HepG2 (cell line): ENCODE results near the gene TAS1R1.

ENCODE experiments used
- CTCF ChIP-seq: sonication (generic); formaldehyde crosslinking; IDR thresholded peaks from 2 replicates; pipeline ENCODE4 v1.5.0; 2020; ENCODE audit warnings: mild to moderate bottlenecking, missing genetic modification reagents, moderate library complexity
- HNF4A ChIP-seq: sonication (generic); formaldehyde crosslinking; IDR thresholded peaks from 2 replicates; pipeline ENCODE4 v1.4.0; 2020; ENCODE audit warnings: missing genetic modification reagents
- NCOR1 ChIP-seq: fragments of 200-600 bp; sonication (generic); IDR thresholded peaks from 2 replicates; pipeline ENCODE4 v1.7.0; 2017; ENCODE audit warnings: antibody characterized with exemption, low read length, borderline replicate concordance
- POLR2A ChIP-seq, 2 experiments: IDR thresholded peaks; 2 replicates each; pipeline ENCODE4 v1.6.1; 2011; ENCODE audit warnings: low read depth in 2 of 2, low read length in 2 of 2, mild to moderate bottlenecking in 1 of 2, moderate library complexity in 1 of 2; ENCODE audit not compliant: insufficient read depth in 1 of 2
- PTBP1 ChIP-seq: fragments of 200-400 bp; formaldehyde crosslinking; IDR thresholded peaks from 2 replicates; pipeline ENCODE4 v1.6.1; 2018; ENCODE audit warnings: low read length, low read depth; ENCODE audit not compliant: poor library complexity, severe bottlenecking
- SP4 ChIP-seq: sonication (generic); formaldehyde crosslinking; IDR thresholded peaks from 2 replicates; pipeline ENCODE4 v1.8.1; 2023; ENCODE audit warnings: mild to moderate bottlenecking, missing genetic modification reagents
- THRA ChIP-seq: sonication (generic); formaldehyde crosslinking; IDR thresholded peaks from 2 replicates; pipeline ENCODE4 v1.4.0; 2020; ENCODE audit warnings: missing genetic modification reagents, borderline replicate concordance
- ZNF629 ChIP-seq: sonication (generic); formaldehyde crosslinking; conservative IDR thresholded peaks from 2 replicates; pipeline ENCODE4 v1.5.0; 2020; ENCODE audit warnings: missing genetic modification reagents

DNA sequence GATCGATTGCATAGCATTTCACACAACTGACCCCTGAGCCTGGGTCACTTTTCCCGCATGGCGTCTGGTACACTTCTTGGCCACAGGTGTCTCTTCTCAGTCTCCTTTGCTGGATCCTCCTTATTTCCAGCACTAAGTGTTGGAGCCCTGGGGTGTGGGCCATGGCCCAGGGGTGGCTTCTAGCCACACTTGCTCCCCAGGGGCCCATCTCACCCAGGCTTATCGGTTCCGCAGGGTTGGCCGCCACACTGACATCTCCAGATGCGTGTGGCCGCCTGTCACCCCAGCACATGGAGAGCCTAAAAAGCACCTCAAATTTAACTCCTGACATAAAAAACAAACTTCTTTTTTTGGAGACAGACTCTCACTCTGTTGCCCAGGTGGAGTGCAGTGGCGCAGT lies 71.9 kb downstream of the TAS1R1 start:
- TF ChIP-seq CTCF (CRISPR knock-in tag) (no peak), ZNF629 (CRISPR knock-in tag) (no peak), SP4 (CRISPR knock-in tag) (no peak), NCOR1 (no peak), PTBP1 (no peak), THRA (CRISPR knock-in tag) (no peak), POLR2A (IDR thresholded peaks at IDR 0.05; ENCODE audit: insufficient read depth in 1 of 2, low read depth in 2 of 2, low read length in 2 of 2) (no peak), HNF4A (CRISPR knock-in tag) (no peak)
